Omental fat pad (tissue), 4 donors: ENCODE results near the gene ACAP3. TPM values are rescaled to one million over a fixed set of nuclear protein-coding genes. Genes with fewer than 3 reads are reported as not detected.

ENCODE experiments used
- ATAC-seq: fragments of 150-250 bp; one replicate; pipeline ENCODE4 v1.9.1; 2016; ENCODE audit warnings: mild to moderate bottlenecking, moderate library complexity; ENCODE audit not compliant: low FRiP score
- DNase-seq: peaks from one replicate; pipeline ENCODE4 v3.0.0-alpha.2; 2019; ENCODE audit warnings: low spot score
- total RNA-seq, 4 donors: library from RNA; depleted of rRNA; stranded (reverse); fragments of >200 nt; gene quantifications; one replicate each; pipeline ENCODE4 v1.1.0, GENCODE V29; 2016
- TF ChIP-seq, protein P1 (sequence below), 3 donors: fragments of 450-650 bp; IDR thresholded peaks; one replicate each; pipeline ENCODE4 v1.5.1; 2016 to 2017; ENCODE audit warnings: antibody characterized with exemption in 3 of 3, mild to moderate bottlenecking in 3 of 3, moderate library complexity in 2 of 3

The ACAP3 gene
- total RNA-seq, 4 donors from 2014 or later = 19.2 to 41.8 (median 38.1) TPM

DNA sequence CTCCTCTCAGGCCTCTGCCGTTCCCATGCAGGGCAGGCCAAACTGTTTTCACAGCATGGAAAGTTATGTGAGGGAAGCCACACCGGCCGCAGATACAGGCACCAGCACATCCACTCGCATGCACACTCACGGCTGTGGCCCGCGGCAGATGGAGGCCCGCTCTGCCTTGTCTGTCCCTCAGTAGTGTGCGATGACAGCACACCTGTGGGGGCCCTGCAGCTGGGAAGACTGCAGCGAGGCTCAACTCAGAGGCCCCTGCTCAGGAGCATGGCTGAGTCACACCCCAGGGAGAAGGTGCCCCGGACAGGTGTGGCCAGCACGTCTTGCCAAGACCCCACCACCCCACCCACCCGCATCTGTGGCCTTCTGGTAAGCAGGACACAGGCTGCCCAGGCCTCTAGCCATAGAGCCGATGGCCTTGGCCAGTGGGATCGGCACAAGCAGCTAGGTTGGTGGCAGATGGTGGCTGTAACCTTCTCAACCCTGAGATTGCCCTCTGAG, 32.7 kb downstream of the ACAP3 start:
- TF ChIP-seq, protein P1, sequence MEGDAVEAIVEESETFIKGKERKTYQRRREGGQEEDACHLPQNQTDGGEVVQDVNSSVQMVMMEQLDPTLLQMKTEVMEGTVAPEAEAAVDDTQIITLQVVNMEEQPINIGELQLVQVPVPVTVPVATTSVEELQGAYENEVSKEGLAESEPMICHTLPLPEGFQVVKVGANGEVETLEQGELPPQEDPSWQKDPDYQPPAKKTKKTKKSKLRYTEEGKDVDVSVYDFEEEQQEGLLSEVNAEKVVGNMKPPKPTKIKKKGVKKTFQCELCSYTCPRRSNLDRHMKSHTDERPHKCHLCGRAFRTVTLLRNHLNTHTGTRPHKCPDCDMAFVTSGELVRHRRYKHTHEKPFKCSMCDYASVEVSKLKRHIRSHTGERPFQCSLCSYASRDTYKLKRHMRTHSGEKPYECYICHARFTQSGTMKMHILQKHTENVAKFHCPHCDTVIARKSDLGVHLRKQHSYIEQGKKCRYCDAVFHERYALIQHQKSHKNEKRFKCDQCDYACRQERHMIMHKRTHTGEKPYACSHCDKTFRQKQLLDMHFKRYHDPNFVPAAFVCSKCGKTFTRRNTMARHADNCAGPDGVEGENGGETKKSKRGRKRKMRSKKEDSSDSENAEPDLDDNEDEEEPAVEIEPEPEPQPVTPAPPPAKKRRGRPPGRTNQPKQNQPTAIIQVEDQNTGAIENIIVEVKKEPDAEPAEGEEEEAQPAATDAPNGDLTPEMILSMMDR (IDR thresholded peaks at IDR 0.05) = no peak
- no peak for DNase-seq
- ATAC-seq = no peak

DNA sequence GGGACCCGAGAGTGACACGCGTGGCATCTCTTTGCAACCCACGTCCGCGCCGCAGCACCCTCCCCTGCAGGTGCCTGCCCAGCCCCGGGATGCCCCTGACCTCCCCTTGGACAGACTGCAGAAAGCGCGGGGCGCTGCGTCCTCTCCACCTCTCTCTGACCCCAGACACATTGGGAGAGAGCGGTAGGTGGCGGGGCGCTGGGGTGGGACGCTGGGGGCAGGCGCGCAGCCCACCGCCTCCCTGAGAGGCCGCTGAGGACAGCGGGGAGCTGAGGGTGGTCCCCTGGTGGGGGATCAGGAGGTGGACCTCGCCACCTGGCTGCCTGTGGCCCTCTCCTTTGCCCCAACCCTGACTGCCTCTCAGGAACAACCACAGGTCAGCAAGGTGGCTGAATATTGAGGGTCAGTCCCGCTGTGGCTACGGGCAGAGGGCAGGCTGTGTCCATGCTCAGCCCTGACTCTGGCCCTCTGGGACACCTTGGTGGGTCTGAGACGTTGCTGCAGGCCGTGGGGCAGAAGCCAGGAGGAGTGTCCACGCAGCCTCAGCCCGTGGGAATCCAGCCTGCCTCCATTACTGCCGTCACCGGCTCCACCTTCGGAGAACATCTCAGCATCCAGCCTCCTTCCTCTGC, 33.3 kb downstream of the ACAP3 start:
- TF ChIP-seq, protein P1 (IDR thresholded peaks at IDR 0.05) = no peak
- ATAC-seq (peak; percentile 6), DNase-seq (no peak)

DNA sequence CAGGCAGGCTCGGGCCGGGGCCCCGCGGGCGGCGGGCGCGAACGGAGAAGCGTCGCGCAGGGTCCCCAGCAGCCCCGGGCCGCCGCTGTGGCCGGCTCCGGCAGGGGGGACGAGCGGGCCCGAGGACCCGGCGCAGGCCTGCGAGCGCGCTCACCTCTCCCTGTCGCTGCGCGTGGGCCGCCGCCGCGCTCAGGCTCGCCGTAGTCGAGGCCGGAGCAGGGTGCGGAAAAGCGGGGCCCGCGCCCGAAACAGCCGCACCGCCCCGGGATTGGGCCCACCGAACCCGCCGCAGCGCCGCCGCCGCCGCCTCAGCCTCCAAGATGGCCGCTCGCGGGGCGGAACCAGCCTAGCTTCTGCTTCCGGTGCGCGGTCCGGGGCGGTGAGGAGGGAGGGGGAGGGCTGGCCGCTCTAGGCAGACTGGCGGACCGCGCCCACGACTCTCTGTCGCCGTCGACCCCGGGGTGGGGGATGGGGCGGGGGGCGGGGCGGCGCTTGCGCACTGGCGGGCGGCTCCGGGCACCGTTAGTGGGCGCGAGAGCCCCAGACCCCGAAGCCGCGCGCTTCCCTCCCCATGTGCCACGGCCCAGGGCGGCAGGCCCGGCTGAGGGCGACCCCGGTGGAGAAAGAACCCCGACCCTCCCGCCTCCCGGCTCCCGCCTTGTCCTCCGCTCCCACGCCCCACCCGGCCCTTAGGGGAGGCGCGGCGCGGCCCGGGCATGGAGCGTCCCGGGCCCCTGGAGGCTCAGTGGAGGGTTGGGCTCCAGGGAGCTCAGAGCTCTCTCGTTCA, 34.0 kb downstream of the ACAP3 start, which contains the start of gene UBE2J2:
Gene UBE2J2 (minus strand): TSS at position 343 of the 787 bp plus-strand sequence. CDS start 5,862 bp downstream, outside the sequence.
- ATAC-seq (peak; percentile 94), DNase-seq (peak; percentile 66)
- TF ChIP-seq, protein P1 (IDR thresholded peaks at IDR 0.05) = no peak

DNA sequence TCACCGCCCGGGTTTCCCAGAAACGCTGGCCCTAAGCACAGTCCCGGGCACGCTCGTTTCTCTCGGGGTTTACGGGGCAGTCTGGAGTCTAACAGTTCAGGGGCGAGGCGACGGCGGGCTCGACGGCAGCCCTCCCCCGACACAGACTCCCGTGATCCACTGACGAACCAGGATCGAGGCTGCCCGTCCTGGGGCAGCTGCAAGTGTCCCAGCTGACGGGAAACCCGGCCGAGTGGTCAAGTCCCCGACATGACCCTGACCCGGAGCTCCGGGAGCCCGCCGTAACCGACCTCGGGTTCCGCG, 34.6 kb downstream of the ACAP3 start:
- no peak for DNase-seq
- TF ChIP-seq, protein P1 (IDR thresholded peaks at IDR 0.05) = no peak
- ATAC-seq = no peak

- ATAC-seq (no peak), DNase-seq (no peak)
- TF ChIP-seq, protein P1 (IDR thresholded peaks at IDR 0.05) = no peak
Observed at GRCh38 chr1:1272341-1273208, 35.2 kb downstream of the ACAP3 start.

GRCh38 chr1:1270813-1271212, 36.9 kb downstream of the ACAP3 start:
- TF ChIP-seq, protein P1 (IDR thresholded peaks at IDR 0.05) = no peak
- no peak for ATAC-seq
- no peak for DNase-seq
